ENCODE results near the gene UGT1A1. TPM values are rescaled to one million over a fixed set of nuclear protein-coding genes. Genes with fewer than 3 reads are reported as not detected.

The UGT1A1 gene
- total RNA-seq, 1 donor from 2014 or later, result not detected

GRCh38 chr2:233810385-233810784 lies 50.3 kb downstream of the UGT1A1 start:
- Mint-ChIP-seq H3K4me1 (no peaks in the 10 kb centered on the region), H3K9me3 (no peaks in the 10 kb centered on the region), H3K36me3 (ENCODE audit: low read depth) (no peaks in the 10 kb centered on the region), H3K4me3 (no peak overlapping the region), H3K27ac (no peak overlapping the region), H3K27me3 (peaks cover 8% of the 10 kb centered on the region)
- intact Hi-C loops (cut with micrococcal nuclease), result no loop called here
- no peak for DNase-seq

DNA sequence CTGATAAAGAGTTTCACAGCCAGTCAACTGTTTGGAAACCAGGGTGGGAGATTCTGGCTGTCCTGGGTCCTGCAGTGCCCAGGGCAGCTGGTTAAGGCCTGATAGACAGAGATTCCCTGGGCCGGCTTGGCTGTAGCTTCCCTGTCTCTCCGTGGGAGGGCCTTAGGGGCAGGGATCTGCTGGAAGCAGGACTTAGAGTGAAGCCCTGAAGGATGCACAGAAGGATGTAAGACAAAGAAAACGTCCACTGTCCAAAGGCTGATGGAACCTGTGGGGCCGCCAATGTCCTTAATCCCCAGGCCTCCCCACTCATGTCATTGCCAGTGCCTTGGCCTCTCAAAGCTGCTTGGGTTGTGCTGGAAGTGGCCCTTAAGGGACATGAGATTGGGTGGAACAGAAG lies 51.0 kb downstream of the UGT1A1 start:
- H3K27ac Mint-ChIP-seq, result no peak overlapping the region
- DNase-seq, result no peak
- intact Hi-C loops (cut with micrococcal nuclease), result no loop called here
- H3K27me3 Mint-ChIP-seq, result peaks cover 9% of the 10 kb centered on the region
- H3K36me3 Mint-ChIP-seq (ENCODE audit: low read depth), result no peaks in the 10 kb centered on the region
- H3K4me3 Mint-ChIP-seq, result no peak overlapping the region
- no peaks in the 10 kb centered on the region for H3K4me1 Mint-ChIP-seq
- no peaks in the 10 kb centered on the region for H3K9me3 Mint-ChIP-seq

DNA sequence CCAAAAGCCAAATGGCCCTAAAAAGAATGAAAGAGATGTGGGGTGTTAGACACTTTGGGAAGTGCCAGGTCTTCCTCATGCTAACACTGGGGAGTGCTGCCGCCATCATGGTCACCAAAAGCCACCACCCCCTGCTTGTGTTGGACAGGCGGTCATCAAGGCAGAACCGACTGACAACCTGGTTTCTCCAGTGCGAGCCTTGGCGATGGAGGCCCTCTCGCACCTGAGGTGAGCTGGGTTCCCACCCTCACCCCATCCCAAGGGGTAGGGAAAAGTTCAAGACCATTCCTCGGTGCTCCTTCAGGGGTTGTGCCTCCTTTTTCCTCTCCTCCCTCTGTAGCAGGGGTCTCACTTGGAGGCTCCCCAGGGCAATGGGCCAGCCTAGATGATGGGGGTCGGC lies 51.7 kb downstream of the UGT1A1 start:
- no peaks in the 10 kb centered on the region for H3K9me3 Mint-ChIP-seq
- H3K36me3 Mint-ChIP-seq (ENCODE audit: low read depth), result no peaks in the 10 kb centered on the region
- DNase-seq, result no peak
- H3K4me3 Mint-ChIP-seq, result no peak overlapping the region
- H3K27me3 Mint-ChIP-seq, result peaks cover 12% of the 10 kb centered on the region
- intact Hi-C loops (cut with micrococcal nuclease), result no loop called here
- no peak overlapping the region for H3K27ac Mint-ChIP-seq
- no peaks in the 10 kb centered on the region for H3K4me1 Mint-ChIP-seq

DNA sequence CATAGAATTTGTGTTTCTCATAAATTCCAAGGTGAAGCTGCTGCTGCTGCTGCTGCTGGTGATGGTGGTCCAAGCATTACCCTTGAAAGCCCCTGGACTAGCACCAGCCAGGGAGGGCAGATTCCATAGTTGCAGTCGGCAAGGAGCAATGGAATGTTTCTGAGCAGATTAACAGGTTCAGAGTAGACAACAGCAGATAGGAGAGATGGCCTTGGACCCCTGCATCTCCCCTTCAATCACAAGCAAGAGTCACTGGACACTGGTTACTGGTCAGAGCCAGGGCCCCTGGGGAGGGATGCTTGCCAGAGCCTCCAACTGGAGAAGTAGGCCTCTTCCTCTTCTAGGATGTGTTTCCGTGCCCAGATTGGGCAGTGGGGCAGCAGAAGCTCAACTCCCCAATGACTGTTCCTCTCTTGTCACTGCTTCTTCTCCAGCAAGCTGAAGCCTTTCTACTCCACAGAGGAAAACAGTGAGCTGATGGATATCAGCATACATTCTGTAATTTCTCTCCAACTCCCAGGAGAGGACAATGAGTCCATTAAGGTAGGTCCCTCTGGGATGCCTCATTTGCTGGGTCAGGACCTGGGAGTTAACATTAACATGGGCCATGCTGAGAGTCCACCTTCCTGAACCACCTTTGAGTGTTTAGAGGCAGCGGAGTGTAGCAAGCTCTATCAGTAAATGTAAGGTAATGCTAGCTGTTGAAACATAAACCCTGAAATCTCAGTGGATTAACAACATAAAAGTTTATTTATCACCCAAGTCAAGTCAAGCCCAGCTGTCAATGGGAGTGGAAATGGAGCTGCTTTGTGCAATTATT lies 53.4 kb downstream of the UGT1A1 start:
- Mint-ChIP-seq H3K4me1 (no peaks in the 10 kb centered on the region), H3K4me3 (no peak overlapping the region), H3K9me3 (no peaks in the 10 kb centered on the region), H3K27me3 (peaks cover 12% of the 10 kb centered on the region), H3K27ac (no peak overlapping the region), H3K36me3 (ENCODE audit: low read depth) (no peaks in the 10 kb centered on the region)
- intact Hi-C loops (cut with micrococcal nuclease), result no loop called here
- no peak for DNase-seq

- Mint-ChIP-seq H3K9me3 (no peaks in the 10 kb centered on the region), H3K36me3 (ENCODE audit: low read depth) (no peaks in the 10 kb centered on the region), H3K4me1 (no peaks in the 10 kb centered on the region), H3K27ac (no peak overlapping the region), H3K4me3 (no peak overlapping the region), H3K27me3 (peaks cover 12% of the 10 kb centered on the region)
- intact Hi-C loops (cut with micrococcal nuclease), result no loop called here
- no peak for DNase-seq
Measured at GRCh38 chr2:233814056-233814835, 54.2 kb downstream of the UGT1A1 start.

DNA sequence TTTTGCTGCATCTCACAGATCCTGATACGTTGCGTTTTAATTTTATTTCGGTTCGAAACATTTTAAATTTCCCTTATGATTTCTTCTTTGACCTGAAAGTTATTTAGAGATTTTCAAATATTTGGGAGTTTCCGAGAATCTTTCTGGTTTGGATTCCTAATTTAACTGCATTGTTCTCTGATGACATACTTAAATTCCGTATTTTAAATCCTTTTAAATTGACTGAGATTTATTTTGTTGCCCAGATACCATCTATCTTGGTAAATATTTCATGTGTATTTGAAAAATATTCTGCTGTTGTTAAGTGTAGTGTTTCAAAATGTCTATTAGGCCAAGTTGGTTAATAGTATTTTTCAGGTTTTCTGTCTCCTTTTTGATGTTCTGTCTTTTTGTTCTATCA lies 55.8 kb downstream of the UGT1A1 start:
- Mint-ChIP-seq H3K36me3 (ENCODE audit: low read depth) (no peaks in the 10 kb centered on the region), H3K27me3 (peaks cover 10% of the 10 kb centered on the region), H3K9me3 (no peaks in the 10 kb centered on the region), H3K27ac (no peak overlapping the region), H3K4me1 (no peaks in the 10 kb centered on the region), H3K4me3 (no peak overlapping the region)
- no peak for DNase-seq
- intact Hi-C loops (cut with micrococcal nuclease), result no loop called here

DNA sequence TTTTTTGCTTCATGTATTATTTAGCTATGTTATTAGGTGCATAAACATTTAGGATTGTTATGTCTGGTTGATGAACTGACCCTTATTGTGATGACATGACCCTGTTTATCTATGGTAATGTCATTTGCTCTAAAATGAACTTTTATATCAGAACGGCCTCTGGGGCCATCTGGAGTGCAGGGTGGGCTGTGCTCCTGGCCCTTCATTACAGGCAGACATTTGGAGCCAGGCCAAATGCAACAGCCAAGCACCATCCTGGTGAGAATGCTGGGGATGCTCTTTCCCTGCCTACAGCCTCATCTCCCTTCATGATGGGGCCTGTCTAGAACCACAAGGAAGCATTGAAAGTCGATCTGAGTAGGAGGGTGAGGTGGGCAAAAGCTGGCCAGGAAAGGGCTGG lies 56.3 kb downstream of the UGT1A1 start:
- Mint-ChIP-seq H3K9me3 (no peaks in the 10 kb centered on the region), H3K27ac (no peak overlapping the region), H3K36me3 (ENCODE audit: low read depth) (no peaks in the 10 kb centered on the region), H3K4me3 (no peak overlapping the region), H3K27me3 (peaks cover 10% of the 10 kb centered on the region), H3K4me1 (no peaks in the 10 kb centered on the region)
- no peak for DNase-seq
- intact Hi-C loops (cut with micrococcal nuclease), result no loop called here

DNA sequence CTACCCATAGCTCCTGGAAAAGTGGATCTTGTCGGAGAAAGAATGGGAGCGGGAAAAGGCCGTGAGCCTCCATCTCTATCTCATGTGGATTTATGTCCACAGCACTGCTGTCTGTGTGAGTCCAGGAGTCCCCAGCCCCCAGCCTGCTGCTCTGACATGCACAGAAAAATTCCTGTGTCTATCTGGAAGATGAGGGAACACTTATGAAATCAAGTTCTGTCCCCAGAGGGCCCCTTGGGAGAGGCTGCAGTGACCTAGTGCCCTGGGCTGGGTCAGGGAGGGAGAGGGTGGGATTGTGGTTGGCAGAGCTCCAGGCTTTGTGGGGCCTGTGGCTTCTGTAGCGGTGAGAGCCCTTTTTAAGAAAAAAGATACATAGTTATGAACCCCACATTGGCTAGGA lies 56.7 kb downstream of the UGT1A1 start:
- intact Hi-C loops (cut with micrococcal nuclease), result no loop called here
- Mint-ChIP-seq H3K36me3 (ENCODE audit: low read depth) (no peaks in the 10 kb centered on the region), H3K4me1 (no peaks in the 10 kb centered on the region), H3K4me3 (no peak overlapping the region), H3K9me3 (no peaks in the 10 kb centered on the region), H3K27me3 (peaks cover 10% of the 10 kb centered on the region), H3K27ac (no peak overlapping the region)
- no peak for DNase-seq

DNA sequence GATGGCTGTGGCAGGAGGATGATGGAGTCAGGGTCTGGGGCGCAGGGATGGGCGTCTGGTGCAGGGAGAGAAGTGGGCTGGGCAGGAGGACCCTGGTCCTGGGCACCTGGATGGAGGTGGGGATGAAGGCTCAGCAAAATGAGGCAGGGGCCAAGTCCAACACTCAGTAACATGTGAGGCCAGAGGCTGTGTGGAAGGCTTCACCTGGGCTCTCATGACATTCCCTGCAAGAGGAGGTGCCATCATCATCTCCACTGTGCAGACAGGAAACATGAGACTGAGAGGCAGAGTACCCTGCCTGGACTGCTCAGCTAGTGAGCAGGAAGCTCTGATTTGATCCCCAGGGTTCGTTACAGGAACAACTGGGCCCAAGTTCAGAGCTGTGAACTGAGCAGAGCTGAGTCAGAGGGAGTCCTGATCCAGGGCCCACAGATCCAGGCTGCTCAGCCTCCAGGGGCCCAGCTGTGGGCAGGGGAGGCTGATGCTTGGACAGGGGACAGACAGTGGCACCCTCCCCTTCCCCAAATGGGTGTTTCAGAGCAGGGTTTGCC lies 57.4 kb downstream of the UGT1A1 start:
- Mint-ChIP-seq H3K9me3 (no peaks in the 10 kb centered on the region), H3K27ac (no peak overlapping the region), H3K36me3 (ENCODE audit: low read depth) (no peaks in the 10 kb centered on the region), H3K4me1 (no peaks in the 10 kb centered on the region), H3K4me3 (no peak overlapping the region), H3K27me3 (peaks cover 10% of the 10 kb centered on the region)
- DNase-seq, result no peak
- intact Hi-C loops (cut with micrococcal nuclease), result no loop called here

DNA sequence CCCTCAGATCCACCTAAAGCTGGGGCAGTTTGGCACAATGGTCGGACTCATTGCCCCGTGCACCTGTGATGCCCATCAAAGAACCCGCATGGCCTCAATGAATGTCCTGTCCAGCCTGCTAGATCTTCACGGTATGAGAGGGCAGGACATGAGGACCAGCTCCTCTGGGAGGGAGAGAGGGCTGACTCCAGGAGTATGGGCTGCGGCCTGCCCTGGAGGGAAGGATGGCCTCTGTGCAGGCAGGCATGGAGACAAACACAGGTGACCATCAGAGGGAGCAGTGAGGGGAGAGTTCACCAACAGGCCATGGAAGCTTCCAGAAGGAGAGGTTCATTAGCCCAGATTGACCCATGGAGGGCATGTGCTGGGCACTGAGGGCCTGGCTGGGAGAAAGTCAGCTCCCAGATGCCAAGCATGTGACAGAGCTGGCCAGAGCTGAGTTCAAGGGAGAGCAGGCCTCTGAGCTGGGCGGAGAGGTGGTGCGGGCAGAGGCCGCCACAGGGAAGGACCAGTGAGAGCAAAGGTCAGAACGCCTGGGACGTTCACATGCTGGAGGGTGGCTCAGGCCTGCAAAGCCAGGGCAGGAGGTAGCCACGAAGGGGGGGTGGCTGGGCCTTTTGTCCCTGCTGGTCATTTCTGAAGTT lies 58.0 kb downstream of the UGT1A1 start:
- Mint-ChIP-seq H3K4me1 (no peaks in the 10 kb centered on the region), H3K27ac (no peak overlapping the region), H3K9me3 (no peaks in the 10 kb centered on the region), H3K36me3 (ENCODE audit: low read depth) (no peaks in the 10 kb centered on the region), H3K27me3 (peaks cover 10% of the 10 kb centered on the region), H3K4me3 (no peak overlapping the region)
- intact Hi-C loops (cut with micrococcal nuclease), result no loop called here
- DNase-seq, result no peak

DNA sequence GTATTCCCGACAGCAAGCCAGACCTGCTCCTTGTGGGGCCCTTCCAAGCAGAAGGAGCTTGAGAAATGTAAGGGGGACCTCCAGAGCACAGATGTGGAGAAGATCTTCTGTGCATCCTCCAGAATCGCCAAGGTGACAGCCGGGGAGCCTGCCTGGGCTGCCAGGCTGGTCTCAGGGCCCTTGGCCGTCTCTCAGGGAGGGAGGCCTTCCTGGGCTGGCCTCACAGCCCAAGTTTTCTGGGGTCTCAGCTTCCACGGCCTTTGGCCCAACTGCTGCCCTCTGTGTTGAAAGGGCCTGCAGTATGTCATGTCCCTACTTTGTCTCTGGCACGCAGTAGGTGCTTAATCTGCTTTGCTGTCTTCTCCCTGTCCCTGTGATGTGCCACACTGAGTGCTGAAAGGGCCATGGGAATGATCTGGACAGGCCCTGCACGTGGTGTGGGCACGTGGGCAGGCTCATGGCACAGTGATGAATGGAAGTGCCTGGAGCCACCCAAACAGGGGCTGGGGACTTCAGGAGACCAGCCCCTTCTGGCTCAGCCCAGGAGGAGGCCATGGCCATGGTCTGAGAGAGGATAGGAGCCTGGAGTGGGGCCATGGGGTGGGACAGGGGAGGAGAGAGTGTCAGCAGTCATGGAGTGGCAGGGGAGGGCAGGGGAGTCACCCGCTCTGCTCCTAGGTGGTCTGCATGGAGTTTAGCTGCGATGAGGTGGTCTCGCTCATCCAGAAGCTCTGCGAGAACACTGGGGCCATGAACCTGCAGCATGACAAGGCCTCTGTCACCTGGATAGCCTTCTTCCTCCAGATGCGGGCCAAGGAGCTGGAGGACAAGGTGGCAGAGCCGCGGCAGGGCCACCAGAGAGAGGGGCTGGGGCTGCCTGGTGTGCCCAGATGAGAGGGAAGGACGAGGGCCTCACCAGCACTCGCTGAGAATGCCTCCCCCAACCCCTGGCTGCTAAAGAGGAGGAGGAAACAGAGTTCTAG lies 58.9 kb downstream of the UGT1A1 start:
- no peak overlapping the region for H3K4me3 Mint-ChIP-seq
- H3K27me3 Mint-ChIP-seq, result peaks cover 8% of the 10 kb centered on the region
- H3K27ac Mint-ChIP-seq, result no peak overlapping the region
- no peaks in the 10 kb centered on the region for H3K9me3 Mint-ChIP-seq
- no peak for DNase-seq
- intact Hi-C loops (cut with micrococcal nuclease), result no loop called here
- H3K36me3 Mint-ChIP-seq (ENCODE audit: low read depth), result no peaks in the 10 kb centered on the region
- H3K4me1 Mint-ChIP-seq, result no peaks in the 10 kb centered on the region

- Mint-ChIP-seq H3K9me3 (no peaks in the 10 kb centered on the region), H3K4me1 (no peaks in the 10 kb centered on the region), H3K27ac (no peak overlapping the region), H3K27me3 (peaks cover 8% of the 10 kb centered on the region), H3K36me3 (ENCODE audit: low read depth) (no peaks in the 10 kb centered on the region), H3K4me3 (no peak overlapping the region)
- no peak for DNase-seq
- intact Hi-C loops (cut with micrococcal nuclease), result no loop called here
Measured at GRCh38 chr2:233819884-233820773, 60.1 kb downstream of the UGT1A1 start.
